HL-60 (cell line): ENCODE measurements around the gene CDS2.

Experiments
- CTCF ChIP-seq: IDR thresholded peaks from one replicate; pipeline ENCODE4 v1.5.1; 2011; ENCODE audit warnings: low read length, control low read depth, inconsistent platforms; ENCODE audit not compliant: insufficient read depth
- SPI1 ChIP-seq: IDR thresholded peaks from 2 replicates; pipeline ENCODE4 v1.6.1; 2012; ENCODE audit warnings: low read depth, mild to moderate bottlenecking, borderline replicate concordance

- TF ChIP-seq CTCF = no peak
- TF ChIP-seq SPI1 = no peak
Observed at GRCh38 chr20:5141615-5142014, 14.8 kb downstream of the CDS2 start.
